Thymus (tissue), 11 donors: ENCODE results near the gene MRPL48. TPM values are rescaled to one million over a fixed set of nuclear protein-coding genes. Genes with fewer than 3 reads are reported as not detected.
A peak's percentile ranks its signal among the peaks of the same experiment; 100 is the strongest.

Source experiments
- DNase-seq, 9 donors: peaks; one replicate each; pipeline ENCODE4 v3.0.0-alpha.2; 2013; ENCODE audit warnings: low spot score in 9 of 9, low read depth in 6 of 9, missing footprints in 1 of 9
- H3K27ac ChIP-seq, 2 donors: one replicate each; pipeline ENCODE4 v1.5.1; 2013; ENCODE audit warnings: control low read depth in 1 of 2, low read depth in 1 of 2, low read length in 1 of 2, mild to moderate bottlenecking in 1 of 2, moderate library complexity in 1 of 2
- H3K27me3 ChIP-seq, 2 donors: one replicate each; pipeline ENCODE4 v1.5.1; 2013; ENCODE audit warnings: low read length in 1 of 2; ENCODE audit not compliant: control insufficient read depth in 2 of 2, insufficient read depth in 1 of 2
- H3K36me3 ChIP-seq, 2 donors: one replicate each; pipeline ENCODE4 v1.5.1; 2013; ENCODE audit warnings: low read length in 1 of 2, mild to moderate bottlenecking in 1 of 2, moderate library complexity in 1 of 2; ENCODE audit not compliant: control insufficient read depth in 2 of 2, insufficient read depth in 2 of 2
- H3K4me1 ChIP-seq, 2 donors: one replicate each; pipeline ENCODE4 v1.5.1; 2013; ENCODE audit warnings: low read length in 2 of 2; ENCODE audit not compliant: control insufficient read depth in 2 of 2, insufficient read depth in 2 of 2
- H3K4me3 ChIP-seq, 2 donors: one replicate each; pipeline ENCODE4 v1.5.1; 2013; ENCODE audit warnings: low read length in 2 of 2, control low read depth in 1 of 2, mild to moderate bottlenecking in 1 of 2
- H3K9me3 ChIP-seq, 2 donors: one replicate each; pipeline ENCODE4 v1.5.1; 2013; ENCODE audit warnings: low read length in 1 of 2, mild to moderate bottlenecking in 1 of 2; ENCODE audit not compliant: control insufficient read depth in 2 of 2, insufficient read depth in 1 of 2
- WGBS: extraction: QIAGEN DNeasy Blood & Tissue Kit; methylation state at CpG from one replicate; pipeline ENCODE4 v1.1.7; 2013; 5-methylcytosine and 5-hydroxymethylcytosine counted together
- polyA plus RNA-seq: library from polyadenylated mRNA; stranded (reverse); fragments of 200-250 nt; gene quantifications from one replicate; pipeline ENCODE4 v1.2.3, GENCODE V29; 2013
- total RNA-seq: library from RNA; stranded (reverse); fragments of 120-200 nt; gene quantifications from one replicate; pipeline ENCODE4 v1.2.4, GENCODE V29; 2013
- donor health status: healthy.

Gene MRPL48
- total and polyA plus RNA-seq, 2 donors = 43.7 to 66.6 TPM

DNA sequence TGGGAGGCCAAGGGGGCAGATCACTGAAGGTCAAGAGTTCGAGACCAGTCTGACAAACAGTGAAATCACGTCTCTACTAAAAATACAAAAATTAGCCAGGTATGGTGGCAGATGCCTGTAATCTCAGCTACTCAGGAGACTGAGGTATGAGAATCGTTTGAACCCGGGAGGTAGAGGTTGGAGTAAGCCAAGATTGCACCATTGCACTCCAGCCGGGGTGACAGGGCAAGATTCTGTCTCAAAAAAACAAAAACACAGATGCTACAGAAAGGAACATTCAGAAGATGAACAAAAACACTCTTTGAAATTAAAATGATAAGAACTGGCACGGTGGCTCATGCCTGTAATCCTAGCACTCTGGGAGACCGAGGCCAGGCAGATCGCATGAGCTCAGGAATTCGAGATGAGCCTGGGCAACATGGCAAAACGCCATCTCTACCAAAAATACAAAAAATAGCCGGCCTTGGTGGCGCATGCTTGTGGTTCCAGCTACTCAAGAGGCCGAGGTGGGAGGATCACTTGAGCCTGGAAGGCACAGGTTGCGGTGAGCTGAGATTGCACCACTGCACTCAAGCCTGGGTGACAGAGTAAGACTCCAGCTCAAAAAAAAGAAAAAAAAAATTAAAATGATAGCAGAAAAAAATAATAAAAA lies 35.3 kb upstream of the MRPL48 start:
- no peaks in the 10 kb centered on the region for H3K27me3 ChIP-seq
- no peaks in the 10 kb centered on the region for H3K9me3 ChIP-seq
- DNase-seq = no peak
- H3K27ac ChIP-seq = peak overlapping the region in 1 of 2 donors; percentile 18
- 94% methylated on average over 14 of the region's 14 CpGs for WGBS
- peaks cover 2 to 4% of the 10 kb centered on the region in 2 donors for H3K4me1 ChIP-seq
- H3K4me3 ChIP-seq = no peak overlapping the region
- peaks cover 0 to 2% of the 10 kb centered on the region in 2 donors for H3K36me3 ChIP-seq

DNA sequence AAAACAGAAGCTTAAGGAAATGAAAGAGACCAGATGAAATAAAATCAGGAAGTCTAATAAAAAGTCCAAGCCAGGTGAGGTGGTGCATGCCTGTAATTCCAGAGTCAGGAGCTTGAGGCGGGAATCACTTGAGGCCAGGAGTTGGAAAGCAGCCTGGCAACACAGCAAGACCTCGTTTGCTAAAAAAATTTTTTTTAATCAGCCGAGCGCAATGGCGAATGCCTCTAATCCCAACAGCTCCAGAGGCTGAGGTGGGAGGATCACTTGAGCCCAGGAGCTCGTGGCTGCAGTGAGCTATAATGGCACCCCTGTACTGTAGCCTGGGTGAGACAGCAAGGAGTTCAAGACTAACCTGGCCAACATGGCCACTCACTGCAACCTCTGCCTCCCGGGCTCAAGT lies 34.8 kb upstream of the MRPL48 start:
- no peak for DNase-seq
- 95% methylated on average over 7 of the region's 7 CpGs for WGBS
- no peak overlapping the region for H3K4me3 ChIP-seq

DNA sequence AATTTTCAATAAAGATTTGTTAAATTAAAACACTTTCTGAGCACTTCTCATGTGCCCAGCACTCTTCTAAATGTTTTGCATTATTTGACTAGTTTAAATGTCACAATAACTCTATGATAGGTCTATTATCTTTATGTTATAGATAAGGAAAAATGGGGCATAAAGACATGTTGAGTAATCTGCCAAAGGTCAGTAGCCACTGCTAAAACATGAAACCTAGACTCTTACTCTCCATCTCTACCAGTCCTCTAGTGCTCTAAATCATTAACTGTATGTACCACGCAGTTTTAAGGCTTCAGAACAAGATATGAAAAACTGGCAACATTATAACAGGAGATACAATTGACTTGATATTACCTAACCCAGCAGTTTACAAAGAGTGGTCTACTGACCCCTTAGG lies 33.7 kb upstream of the MRPL48 start:
- Histone ChIP-seq H3K4me3 (no peak overlapping the region), H3K9me3 (no peaks in the 10 kb centered on the region), H3K27me3 (no peaks in the 10 kb centered on the region), H3K4me1 (peaks cover 2 to 4% of the 10 kb centered on the region in 2 donors), H3K36me3 (peaks cover 0 to 2% of the 10 kb centered on the region in 2 donors), H3K27ac (no peak overlapping the region)
- WGBS = 99% methylated on average over 1 of the region's 1 CpG
- no peak for DNase-seq

More for the DNA sequence above, 34.8 kb upstream of the MRPL48 start:
- Histone ChIP-seq H3K4me1 (peaks cover 2 to 4% of the 10 kb centered on the region in 2 donors), H3K36me3 (peaks cover 0 to 2% of the 10 kb centered on the region in 2 donors), H3K9me3 (no peaks in the 10 kb centered on the region), H3K27me3 (no peaks in the 10 kb centered on the region), H3K27ac (no peak overlapping the region)

DNA sequence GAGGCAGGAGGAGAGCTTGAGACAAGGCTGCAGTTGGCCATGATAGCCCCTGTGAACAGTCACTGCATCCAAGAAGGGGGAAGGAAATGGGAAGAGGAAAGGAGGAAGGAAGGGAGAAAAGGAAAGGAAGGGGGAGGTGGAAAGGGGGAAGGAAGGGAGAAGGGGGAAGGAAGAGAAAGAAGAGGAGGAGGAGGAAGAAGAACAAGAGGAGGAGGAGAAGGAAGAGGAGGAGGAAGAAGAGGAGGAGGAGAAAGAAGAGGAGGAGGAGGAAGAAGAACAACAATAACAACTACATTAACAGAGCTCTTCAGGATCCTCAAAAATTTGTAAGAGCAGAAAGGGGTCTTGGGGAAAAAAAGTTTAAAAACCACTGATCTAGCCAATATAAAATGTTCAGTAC lies 32.0 kb upstream of the MRPL48 start:
- Histone ChIP-seq H3K4me3 (no peak overlapping the region), H3K4me1 (peaks cover 2 to 6% of the 10 kb centered on the region in 2 donors)

DNA sequence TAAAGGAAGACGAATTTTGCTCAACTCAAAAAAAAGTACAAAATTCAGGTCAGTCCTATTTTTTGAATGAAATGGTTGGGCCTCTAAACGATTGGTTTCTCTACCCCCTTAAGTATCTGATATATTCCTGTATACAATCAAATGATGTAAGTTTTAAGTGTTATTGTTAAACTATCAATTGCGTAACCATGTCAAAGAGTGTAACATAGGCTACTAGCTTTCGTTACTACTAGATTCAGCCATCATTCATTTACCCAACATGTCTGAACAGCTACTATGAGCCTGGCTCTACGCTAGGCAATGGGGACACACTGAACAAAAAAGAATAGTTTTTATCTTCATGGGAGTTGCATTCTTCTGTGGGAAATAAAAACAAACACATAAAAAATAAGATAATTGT lies 30.1 kb upstream of the MRPL48 start:
- Histone ChIP-seq H3K36me3 (no peaks in the 10 kb centered on the region), H3K9me3 (no peaks in the 10 kb centered on the region), H3K4me3 (no peak overlapping the region), H3K27ac (no peak overlapping the region), H3K27me3 (no peaks in the 10 kb centered on the region), H3K4me1 (peaks cover 3 to 5% of the 10 kb centered on the region in 2 donors)
- DNase-seq = no peak
- WGBS = 99% methylated on average over 5 of the region's 5 CpGs

More for the DNA sequence above, 32.0 kb upstream of the MRPL48 start:
- Histone ChIP-seq H3K36me3 (no peaks in the 10 kb centered on the region), H3K27ac (no peak overlapping the region), H3K9me3 (no peaks in the 10 kb centered on the region), H3K27me3 (no peaks in the 10 kb centered on the region)
- DNase-seq = no peak

GRCh38 chr11:73758451-73758850 lies 29.2 kb upstream of the MRPL48 start:
- H3K4me1 ChIP-seq = peaks cover 3 to 5% of the 10 kb centered on the region in 2 donors
- H3K36me3 ChIP-seq = no peaks in the 10 kb centered on the region
- H3K27ac ChIP-seq = no peak overlapping the region
- 99% methylated on average over 1 of the region's 1 CpG for WGBS
- no peaks in the 10 kb centered on the region for H3K27me3 ChIP-seq
- DNase-seq = no peak
- H3K4me3 ChIP-seq = no peak overlapping the region
- no peaks in the 10 kb centered on the region for H3K9me3 ChIP-seq

GRCh38 chr11:73759610-73760134 lies 28.0 kb upstream of the MRPL48 start:
- Histone ChIP-seq H3K4me1 (peaks cover 3 to 5% of the 10 kb centered on the region in 2 donors), H3K27me3 (no peaks in the 10 kb centered on the region), H3K36me3 (no peaks in the 10 kb centered on the region), H3K9me3 (no peaks in the 10 kb centered on the region), H3K27ac (no peak overlapping the region), H3K4me3 (peak overlapping the region; percentile 77 to 92)
- peak in 4 of 9 donors; percentile 5 to 39 (median 20) for DNase-seq
- 4% methylated on average over 8 of the region's 8 CpGs for WGBS

DNA sequence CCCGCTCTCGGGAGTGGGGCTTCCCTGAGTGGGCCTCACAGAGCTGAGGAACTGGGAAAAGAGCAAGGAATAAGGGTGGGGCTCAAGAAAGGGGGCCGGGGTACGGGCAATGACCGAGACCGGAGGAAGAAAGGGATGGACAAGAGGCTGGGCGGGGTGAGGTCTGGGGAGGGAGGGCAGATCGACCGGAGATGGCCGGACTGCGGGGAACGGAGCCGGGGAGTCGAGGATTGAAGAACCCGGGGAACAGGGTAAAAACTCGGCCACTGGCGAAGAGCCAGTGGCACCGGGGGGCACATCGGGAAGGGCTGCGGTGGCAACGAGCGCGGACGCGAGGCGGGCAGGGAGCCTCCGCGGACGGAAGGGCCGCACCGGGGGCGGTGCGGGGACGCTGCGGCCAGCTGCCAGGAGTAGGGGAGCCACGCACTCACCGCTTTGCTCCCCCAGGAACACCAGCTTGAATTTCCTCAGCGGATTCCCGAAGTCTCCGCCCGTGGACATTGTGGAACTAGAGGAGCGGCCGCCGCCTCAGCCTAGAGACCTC lies 27.5 kb upstream of the MRPL48 start:
- Histone ChIP-seq H3K27me3 (no peaks in the 10 kb centered on the region), H3K4me1 (peaks cover 3 to 5% of the 10 kb centered on the region in 2 donors), H3K36me3 (no peaks in the 10 kb centered on the region), H3K27ac (peak overlapping the region; percentile 83 to 90), H3K9me3 (no peaks in the 10 kb centered on the region), H3K4me3 (peak overlapping the region; percentile 77 to 92)
- under 1% methylated on average over 44 of the region's 44 CpGs for WGBS
- DNase-seq = peak in 2 of 9 donors; percentile 11 to 32

DNA sequence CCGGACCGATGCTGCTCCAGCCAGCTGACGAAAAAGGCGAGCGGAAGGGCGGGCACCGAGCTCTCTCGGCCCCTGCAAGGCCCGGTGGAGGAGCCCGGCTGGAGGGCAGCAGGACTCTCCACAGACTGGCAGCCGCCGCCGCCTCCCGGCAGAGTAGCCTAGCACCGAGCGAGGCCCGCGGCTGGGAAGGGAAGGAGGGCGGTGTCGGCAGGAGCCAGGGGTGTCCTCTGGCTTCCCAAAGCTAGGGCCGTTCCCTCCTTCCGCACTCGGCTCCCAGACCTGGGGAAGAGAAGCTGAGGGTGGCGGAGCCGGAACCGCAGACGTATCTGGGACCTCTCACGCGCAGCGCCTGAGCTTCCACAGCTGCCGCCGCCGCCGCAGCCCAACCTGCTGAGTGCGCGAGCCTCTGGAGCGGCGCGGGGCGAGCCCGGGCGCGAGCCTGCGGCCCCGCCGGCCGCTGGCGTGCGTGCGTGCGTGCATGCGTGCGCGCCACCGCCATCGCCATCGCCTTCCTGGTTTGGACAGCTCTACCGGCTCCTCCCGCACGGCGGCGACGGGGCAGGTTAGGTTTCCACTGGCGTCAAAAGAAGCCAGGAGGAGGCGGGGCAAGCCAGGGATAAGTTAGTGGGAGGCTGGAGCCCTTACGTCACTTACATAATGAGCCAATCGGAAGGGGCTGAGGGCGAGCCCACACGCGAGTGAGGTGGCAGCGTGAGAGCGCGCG lies 26.8 kb upstream of the MRPL48 start, which contains the start of gene RAB6A:
TSS of gene RAB6A (minus strand) at position 396 of the 724 bp plus-strand sequence. CDS start 439 bp downstream, outside the sequence.
- under 1% methylated on average over 74 of the region's 74 CpGs for WGBS
- Histone ChIP-seq H3K27me3 (no peaks in the 10 kb centered on the region), H3K4me1 (peaks cover 3 to 5% of the 10 kb centered on the region in 2 donors), H3K36me3 (no peaks in the 10 kb centered on the region), H3K4me3 (peak within 1 kb of the TSS; percentile 77 to 92), H3K27ac (peak within 1 kb of the TSS; percentile 88 to 90), H3K9me3 (no peaks in the 10 kb centered on the region)
- peak; percentile 93 to 100 (median 99) for DNase-seq
